ENCODE data around the gene ROR1.
"Not testable (repeated sequence)": the region's sequence is repeated elsewhere in the genome, so short reads cannot be mapped to it uniquely, and the experiment has no call there.

ROR1 gene

GRCh38 chr1:64092851-64093371 lies 319.1 kb downstream of the ROR1 start:
- peaks cover 3% of the 10 kb centered on the region; the same call in 1 of the 2 replicates for H3K27me3 ChIP-seq (ENCODE audit: low read depth)
- H3K4me1 ChIP-seq: no peaks in the 10 kb centered on the region
- DNase-seq (ENCODE audit: low spot score in 2 of 2): no peak
- in situ Hi-C loops (cut with MboI; ENCODE audit: low sequenced_read_pairs): no loop called here
- no peak overlapping the region for H3K4me3 ChIP-seq
- H3K36me3 ChIP-seq (replicated peaks): no peaks in the 10 kb centered on the region
- no peaks in the 10 kb centered on the region for H3K9me3 ChIP-seq

- Histone ChIP-seq H3K4me1 (no peaks in the 10 kb centered on the region), H3K9me3 (no peaks in the 10 kb centered on the region), H3K27me3 (ENCODE audit: low read depth) (peaks cover 3% of the 10 kb centered on the region; the same call in 1 of the 2 replicates), H3K36me3 (replicated peaks) (no peaks in the 10 kb centered on the region), H3K4me3 (no peak overlapping the region)
- DNase-seq (ENCODE audit: low spot score in 2 of 2): no peak
- in situ Hi-C loops (cut with MboI; ENCODE audit: low sequenced_read_pairs): no loop called here
These were observed 320.1 kb downstream of the ROR1 start for GRCh38 chr1:64093941-64094340.

GRCh38 chr1:64095832-64096231 lies 322.0 kb downstream of the ROR1 start:
- H3K9me3 ChIP-seq: no peaks in the 10 kb centered on the region
- peaks cover 6% of the 10 kb centered on the region for H3K27me3 ChIP-seq (ENCODE audit: low read depth)
- H3K4me3 ChIP-seq: no peak overlapping the region
- H3K36me3 ChIP-seq (replicated peaks): no peaks in the 10 kb centered on the region
- H3K4me1 ChIP-seq: no peaks in the 10 kb centered on the region
- DNase-seq (ENCODE audit: low spot score in 2 of 2): no peak
- in situ Hi-C loops (cut with MboI; ENCODE audit: low sequenced_read_pairs): no loop called here

- no peak overlapping the region for H3K4me3 ChIP-seq
- peaks cover 2% of the 10 kb centered on the region for H3K27me3 ChIP-seq (ENCODE audit: low read depth)
- no peaks in the 10 kb centered on the region for H3K36me3 ChIP-seq (replicated peaks)
- no peaks in the 10 kb centered on the region for H3K9me3 ChIP-seq
- in situ Hi-C loops (cut with MboI; ENCODE audit: low sequenced_read_pairs): no loop called here
- H3K4me1 ChIP-seq: no peaks in the 10 kb centered on the region
- no peak for DNase-seq (ENCODE audit: low spot score in 2 of 2)
These were observed 324.0 kb downstream of the ROR1 start for GRCh38 chr1:64097859-64098258.

DNA sequence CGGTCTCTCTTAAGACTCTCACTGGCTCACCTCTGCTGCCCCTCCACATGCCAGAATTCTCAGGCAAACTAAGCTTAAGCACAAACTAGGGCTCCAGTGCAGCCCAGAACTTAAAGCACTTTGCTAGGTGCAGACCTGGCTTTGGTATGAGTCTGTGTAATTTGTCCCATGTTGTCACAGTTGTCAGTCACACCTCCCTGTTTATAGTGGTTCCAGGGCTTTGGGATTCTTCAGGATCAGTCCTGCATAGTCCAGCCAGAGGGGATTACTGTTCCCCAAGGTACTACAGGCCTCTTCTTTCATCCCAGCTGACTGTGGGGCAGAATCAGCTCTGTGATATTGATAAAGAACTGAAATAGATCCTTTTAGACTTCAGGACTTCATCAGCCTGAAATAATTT lies 324.6 kb downstream of the ROR1 start:
- in situ Hi-C loops (cut with MboI; ENCODE audit: low sequenced_read_pairs): no loop called here
- Histone ChIP-seq H3K4me3 (no peak overlapping the region), H3K36me3 (replicated peaks) (no peaks in the 10 kb centered on the region), H3K9me3 (no peaks in the 10 kb centered on the region), H3K27me3 (ENCODE audit: low read depth) (peaks cover 2% of the 10 kb centered on the region), H3K4me1 (no peaks in the 10 kb centered on the region)
- no peak for DNase-seq (ENCODE audit: low spot score in 2 of 2)

DNA sequence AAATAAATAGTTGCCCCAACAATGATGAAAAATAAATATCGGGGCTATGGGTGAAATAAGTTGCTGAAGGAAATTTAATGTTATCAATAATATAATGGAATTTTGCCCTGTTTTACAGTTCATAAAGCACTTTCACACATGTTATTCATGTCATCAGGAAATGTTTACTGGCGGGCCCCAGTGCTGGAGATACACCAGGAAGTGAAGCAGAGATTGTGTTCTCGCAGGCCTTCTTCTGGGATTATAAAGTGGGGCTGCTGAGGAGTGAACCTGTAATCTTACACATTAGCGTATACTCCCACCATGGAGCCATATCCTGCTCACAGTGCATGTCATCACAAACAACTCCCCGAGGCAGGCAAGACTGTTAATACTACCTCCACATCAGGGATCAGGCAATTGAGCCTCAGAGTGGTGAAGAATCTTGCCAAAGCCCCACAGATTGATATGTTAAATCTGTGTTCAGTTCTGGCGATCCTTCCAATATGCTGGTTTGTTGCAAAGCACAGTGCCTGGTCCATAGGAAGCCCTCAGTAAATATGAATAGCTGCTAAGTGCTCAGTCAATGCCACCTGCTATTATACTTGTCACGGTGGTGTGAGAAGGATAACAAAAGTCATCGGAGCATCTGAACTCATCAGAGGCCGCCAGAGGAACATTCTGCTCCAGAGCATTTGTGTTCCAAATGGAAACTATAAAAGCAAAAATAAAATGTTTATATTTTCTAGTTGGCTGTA lies 325.2 kb downstream of the ROR1 start:
- H3K4me1 ChIP-seq: no peaks in the 10 kb centered on the region
- no peaks in the 10 kb centered on the region for H3K9me3 ChIP-seq
- in situ Hi-C loops (cut with MboI; ENCODE audit: low sequenced_read_pairs): no loop called here
- no peak overlapping the region for H3K4me3 ChIP-seq
- no peak for DNase-seq (ENCODE audit: low spot score in 2 of 2)
- peaks cover 2% of the 10 kb centered on the region for H3K27me3 ChIP-seq (ENCODE audit: low read depth)
- no peaks in the 10 kb centered on the region for H3K36me3 ChIP-seq (replicated peaks)

DNA sequence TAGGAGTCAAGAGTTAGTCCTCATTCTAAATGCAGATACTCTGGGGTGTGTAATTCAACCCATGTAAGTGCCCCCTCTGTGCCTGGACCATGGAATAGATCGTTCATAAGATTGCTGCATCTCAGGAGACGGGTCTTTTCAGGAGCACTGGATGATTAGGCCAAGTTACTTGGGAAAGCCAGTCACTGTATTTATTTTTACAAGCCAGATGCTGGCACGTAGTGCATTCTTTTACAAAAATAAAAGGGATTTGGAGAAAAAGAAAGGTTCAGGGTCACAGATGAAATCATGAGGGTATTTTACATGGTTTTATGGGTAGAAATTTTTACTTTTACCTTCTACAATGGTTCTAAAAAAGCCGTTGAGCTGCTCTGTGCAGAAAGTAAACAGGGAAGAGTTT lies 327.0 kb downstream of the ROR1 start:
- in situ Hi-C loops (cut with MboI; ENCODE audit: low sequenced_read_pairs): no loop called here
- Histone ChIP-seq H3K4me3 (no peak overlapping the region), H3K36me3 (replicated peaks) (no peaks in the 10 kb centered on the region), H3K9me3 (no peaks in the 10 kb centered on the region), H3K4me1 (no peaks in the 10 kb centered on the region), H3K27me3 (ENCODE audit: low read depth) (peaks cover 2% of the 10 kb centered on the region; the same call in 1 of the 2 replicates)
- no peak for DNase-seq (ENCODE audit: low spot score in 2 of 2)

GRCh38 chr1:64104585-64104984 lies 330.8 kb downstream of the ROR1 start:
- H3K36me3 ChIP-seq (replicated peaks); in situ Hi-C loops (cut with MboI; ENCODE audit: low sequenced_read_pairs); H3K9me3 ChIP-seq; H3K27me3 ChIP-seq (ENCODE audit: low read depth); H3K4me1 ChIP-seq; DNase-seq (ENCODE audit: low spot score in 2 of 2); H3K4me3 ChIP-seq: not testable (repeated sequence)

DNA sequence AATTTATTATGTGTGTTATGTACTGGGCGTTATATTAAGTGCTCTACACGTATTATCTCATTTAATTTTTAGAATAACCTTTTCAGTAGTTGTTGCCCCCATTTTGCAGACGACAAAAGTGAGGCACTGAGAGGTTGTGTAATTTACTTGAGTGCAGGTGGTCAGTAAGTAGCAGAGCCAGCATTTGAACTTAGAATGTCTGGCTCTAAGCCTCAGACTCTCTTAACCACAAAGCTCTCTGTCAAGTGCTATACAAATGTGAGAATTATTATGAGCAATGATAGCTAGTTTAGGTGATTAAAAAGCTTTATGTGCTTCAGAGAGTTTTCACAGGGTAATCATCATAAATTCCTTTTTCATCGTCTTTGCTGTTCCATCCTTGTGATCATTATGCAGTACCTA lies 333.3 kb downstream of the ROR1 start:
- DNase-seq (ENCODE audit: low spot score in 2 of 2): no peak
- Histone ChIP-seq H3K4me1 (no peaks in the 10 kb centered on the region), H3K27me3 (ENCODE audit: low read depth) (peaks cover 4% of the 10 kb centered on the region; the same call in 1 of the 2 replicates), H3K36me3 (replicated peaks) (no peaks in the 10 kb centered on the region), H3K4me3 (no peak overlapping the region), H3K9me3 (no peaks in the 10 kb centered on the region)
- in situ Hi-C loops (cut with MboI; ENCODE audit: low sequenced_read_pairs): no loop called here

DNA sequence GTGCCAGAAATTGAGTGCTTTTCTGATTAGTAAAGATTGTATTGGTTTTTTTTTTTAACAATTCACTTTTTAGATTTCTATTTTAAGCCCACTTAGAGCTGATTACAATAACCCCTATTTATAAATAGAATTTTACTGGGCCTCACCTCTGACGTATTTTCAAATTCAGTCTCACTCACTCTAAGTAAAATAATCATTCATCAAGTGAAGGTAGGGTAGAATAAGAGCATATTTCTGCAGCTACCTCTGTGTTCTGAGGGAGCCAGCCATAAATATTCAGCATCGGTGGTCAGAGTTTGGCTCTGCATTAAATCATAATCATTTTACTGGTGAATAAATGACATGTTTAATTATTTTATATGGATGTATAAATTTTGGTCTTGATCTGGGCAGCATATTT lies 333.8 kb downstream of the ROR1 start:
- peaks cover 4% of the 10 kb centered on the region; the same call in 1 of the 2 replicates for H3K27me3 ChIP-seq (ENCODE audit: low read depth)
- no peak overlapping the region for H3K4me3 ChIP-seq
- H3K4me1 ChIP-seq: no peaks in the 10 kb centered on the region
- no peaks in the 10 kb centered on the region for H3K9me3 ChIP-seq
- no peaks in the 10 kb centered on the region for H3K36me3 ChIP-seq (replicated peaks)
- in situ Hi-C loops (cut with MboI; ENCODE audit: low sequenced_read_pairs): no loop called here
- DNase-seq (ENCODE audit: low spot score in 2 of 2): no peak

- H3K27me3 ChIP-seq (ENCODE audit: low read depth): peaks cover 4% of the 10 kb centered on the region; the same call in 1 of the 2 replicates
- H3K4me1 ChIP-seq: no peaks in the 10 kb centered on the region
- DNase-seq (ENCODE audit: low spot score in 2 of 2): no peak
- in situ Hi-C loops (cut with MboI; ENCODE audit: low sequenced_read_pairs): no loop called here
- H3K4me3 ChIP-seq: no peak overlapping the region
- no peaks in the 10 kb centered on the region for H3K9me3 ChIP-seq
- no peaks in the 10 kb centered on the region for H3K36me3 ChIP-seq (replicated peaks)
These were observed 337.3 kb downstream of the ROR1 start for GRCh38 chr1:64110924-64111777.

DNA sequence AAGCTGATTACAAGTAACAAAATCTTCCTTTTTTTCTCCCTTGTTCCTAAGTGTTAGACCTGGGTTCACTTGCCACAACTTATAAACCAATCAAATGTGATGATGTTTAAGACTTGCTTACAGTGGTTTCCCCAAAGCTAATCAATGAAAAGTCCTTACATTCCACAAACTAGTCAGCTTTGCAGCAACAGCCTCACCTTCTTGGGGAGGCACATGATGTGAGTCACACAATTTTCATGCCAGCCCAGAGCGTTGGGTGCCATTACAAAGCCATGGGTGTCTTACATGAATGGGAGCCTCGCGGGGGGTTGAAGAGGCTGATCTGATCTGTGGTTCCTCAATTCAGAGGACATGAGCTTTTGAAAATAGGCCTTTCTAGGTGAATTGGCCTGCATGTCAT lies 338.0 kb downstream of the ROR1 start:
- no peaks in the 10 kb centered on the region for H3K36me3 ChIP-seq (replicated peaks)
- no peak for DNase-seq (ENCODE audit: low spot score in 2 of 2)
- no peaks in the 10 kb centered on the region for H3K4me1 ChIP-seq
- H3K4me3 ChIP-seq: no peak overlapping the region
- in situ Hi-C loops (cut with MboI; ENCODE audit: low sequenced_read_pairs): no loop called here
- no peaks in the 10 kb centered on the region for H3K9me3 ChIP-seq
- H3K27me3 ChIP-seq (ENCODE audit: low read depth): peaks cover 4% of the 10 kb centered on the region; the same call in 1 of the 2 replicates

DNA sequence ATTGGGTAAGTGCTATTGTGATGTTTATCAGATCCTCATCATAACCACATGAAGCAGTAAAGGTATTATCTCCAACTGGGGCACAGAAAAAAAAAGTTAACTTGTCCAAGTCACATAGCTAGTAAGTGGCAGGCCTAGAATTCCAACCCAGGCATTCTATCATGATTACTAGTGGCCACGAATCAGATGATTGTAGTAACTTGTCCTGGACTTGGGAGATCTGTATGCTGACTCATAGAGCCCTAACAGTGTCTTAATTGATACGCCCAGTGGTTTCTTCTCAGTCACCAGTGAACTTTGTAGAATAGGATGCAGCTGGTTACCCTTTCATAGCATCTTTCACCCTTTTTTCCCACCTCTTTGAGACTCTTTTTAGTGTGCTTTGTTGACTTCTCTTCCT lies 338.5 kb downstream of the ROR1 start:
- DNase-seq (ENCODE audit: low spot score in 2 of 2): no peak
- H3K27me3 ChIP-seq (ENCODE audit: low read depth): peaks cover 4% of the 10 kb centered on the region; the same call in 1 of the 2 replicates
- H3K4me1 ChIP-seq: no peaks in the 10 kb centered on the region
- no peak overlapping the region for H3K4me3 ChIP-seq
- H3K36me3 ChIP-seq (replicated peaks): no peaks in the 10 kb centered on the region
- H3K9me3 ChIP-seq: no peaks in the 10 kb centered on the region
- in situ Hi-C loops (cut with MboI; ENCODE audit: low sequenced_read_pairs): no loop called here

DNA sequence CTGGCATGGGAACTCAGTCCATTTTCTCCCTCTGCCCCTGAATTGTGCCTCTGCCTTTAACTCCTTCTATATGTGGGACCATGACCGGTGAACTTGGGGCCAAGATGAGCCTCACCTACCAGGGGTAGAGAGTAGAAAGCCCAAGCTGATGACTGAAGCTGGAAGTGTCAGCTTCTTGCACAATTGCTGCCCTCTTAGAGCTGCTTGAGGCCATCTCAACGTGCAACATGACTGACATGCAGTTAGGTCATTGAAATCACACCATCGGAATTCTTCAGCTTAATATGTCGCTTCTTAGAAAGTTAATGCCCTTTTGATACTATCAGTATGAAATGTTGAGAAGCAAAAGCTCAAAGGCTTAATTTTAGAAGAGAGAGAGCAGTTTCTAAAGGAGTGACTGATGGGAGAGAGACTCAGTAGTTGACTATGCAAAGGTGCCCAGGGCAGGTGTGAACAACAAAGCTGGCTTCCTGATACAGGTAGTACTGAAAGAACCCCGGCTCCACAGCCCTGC lies 340.3 kb downstream of the ROR1 start:
- in situ Hi-C loops (cut with MboI; ENCODE audit: low sequenced_read_pairs): no loop called here
- Histone ChIP-seq H3K36me3 (replicated peaks) (no peaks in the 10 kb centered on the region), H3K4me1 (no peaks in the 10 kb centered on the region), H3K27me3 (ENCODE audit: low read depth) (peaks cover 4% of the 10 kb centered on the region; the same call in 1 of the 2 replicates), H3K4me3 (no peak overlapping the region), H3K9me3 (no peaks in the 10 kb centered on the region)
- no peak for DNase-seq (ENCODE audit: low spot score in 2 of 2)

All from HAP-1 (cell line).